Measurements from ENCODE around the gene DHX16. TPM values are rescaled to one million over a fixed set of nuclear protein-coding genes. Genes with fewer than 3 reads are reported as not detected.
A peak's percentile ranks its signal among the peaks of the same experiment; 100 is the strongest.

DHX16 gene
- total and polyA plus RNA-seq, 9 of the 15 experiments (the other 6 are each of a cell fraction or from before 2014, with no cell fraction given), result 14.6 to 66.1 (median 47.5) TPM

GRCh38 chr6:30685157-30686008 lies 12.6 kb upstream of the DHX16 start (continued):
- TF ChIP-seq ZNF133 (CRISPR knock-in tag; IDR thresholded peaks at IDR 0.05) (no peak), YY1 (IDR thresholded peaks at IDR 0.05; ENCODE audit: borderline replicate concordance in 1 of 3, control insufficient read depth in 1 of 3, extremely low read depth in 1 of 3, insufficient read depth in 3 of 3, insufficient read length in 1 of 3, insufficient replicate concordance in 2 of 3, low read depth in 1 of 3, low read length in 2 of 3) (no peak), STAT5A (IDR thresholded peaks at IDR 0.05; ENCODE audit: borderline replicate concordance, low read length) (no peak), ETS2 (tag; IDR thresholded peaks at IDR 0.05; ENCODE audit: borderline replicate concordance, poor library complexity, severe bottlenecking) (no peak), MLLT1 (IDR thresholded peaks at IDR 0.05) (peak; percentile 42 to 55; a peak in 2 of 4 replicates), POLR2AphosphoS2 (IDR thresholded peaks at IDR 0.05; ENCODE audit: low read length) (no peak), ZNF644 (tag; IDR thresholded peaks at IDR 0.05; ENCODE audit: low read depth) (peak; percentile 52; the same call in 1 of the 2 replicates), RBM39 (optimal IDR thresholded peaks at IDR 0.05; ENCODE audit: low read depth, low read length) (no peak), ARID2 (IDR thresholded peaks at IDR 0.05) (peak; percentile 4; the same call in 1 of the 2 replicates), GMEB1 (CRISPR knock-in tag; IDR thresholded peaks at IDR 0.05) (no peak), KDM4B (IDR thresholded peaks at IDR 0.05; ENCODE audit: borderline replicate concordance in 2 of 2, low read depth in 1 of 2) (no peak), RNF219 (CRISPR knock-in tag; IDR thresholded peaks at IDR 0.05) (no peak), ZNF695 (CRISPR knock-in tag; IDR thresholded peaks at IDR 0.05) (0 out of 2 replicates have a peak, but pooled peaks have one; percentile 30), HDAC2 (IDR thresholded peaks at IDR 0.05) (no peak), CREB3L1 (IDR thresholded peaks at IDR 0.05; ENCODE audit: borderline replicate concordance, low read depth) (0 out of 2 replicates have a peak, but pooled peaks have one; percentile 27), ARID1B (IDR thresholded peaks at IDR 0.05) (no peak), EHMT2 (IDR thresholded peaks at IDR 0.05) (no peak), ZNF354B (CRISPR knock-in tag; IDR thresholded peaks at IDR 0.05) (no peak), HCFC1 (IDR thresholded peaks at IDR 0.05; ENCODE audit: low read depth, low read length) (peak; percentile 31; the same call in 1 of the 2 replicates), RFX7 (CRISPR knock-in tag; IDR thresholded peaks at IDR 0.05) (no peak), ZNF12 (CRISPR knock-in tag; IDR thresholded peaks at IDR 0.05) (peak; percentile 67; the same call in 1 of the 2 replicates)

Data from K562 (cell line).